GM23338 (cell line): ENCODE data around the gene NFE2. TPM values are rescaled to one million over a fixed set of nuclear protein-coding genes. Genes with fewer than 3 reads are reported as not detected.

ENCODE experiments used
- ATAC-seq: fragments of 200-7000 bp; cut with Tn5 transposase; 3 replicates; pipeline ENCODE4 v1.9.1; 2020
- DNase-seq: peaks from one replicate; pipeline ENCODE4 v3.0.0-alpha.2; 2015; ENCODE audit warnings: low spot score
- H2AFZ ChIP-seq: fragments of 200-600 bp; sonication (generic); 2 replicates; pipeline ENCODE4 v1.8.0; 2016; ENCODE audit warnings: antibody characterized with exemption, mild to moderate bottlenecking, moderate library complexity
- H3F3A ChIP-seq: fragments of 200-600 bp; sonication (generic); replicated peaks from 2 replicates; pipeline ENCODE4 v1.8.0; 2017; ENCODE audit warnings: antibody characterized with exemption, mixed run types, low read depth
- H3K27ac ChIP-seq: fragments of 200-600 bp; sonication (generic); 2 replicates; pipeline ENCODE4 v1.6.1; 2016; ENCODE audit warnings: low read depth
- H3K27me3 ChIP-seq: fragments of 200-600 bp; sonication (generic); 2 replicates; pipeline ENCODE4 v1.8.0; 2016; ENCODE audit warnings: mild to moderate bottlenecking, mixed run types, moderate library complexity; ENCODE audit not compliant: insufficient read depth
- H3K36me3 ChIP-seq: fragments of 200-600 bp; sonication (generic); 2 replicates; pipeline ENCODE4 v1.8.0; 2016; ENCODE audit warnings: mild to moderate bottlenecking; ENCODE audit not compliant: insufficient read depth
- H3K4me1 ChIP-seq: fragments of 200-600 bp; sonication (generic); 2 replicates; pipeline ENCODE4 v1.8.0; 2016; ENCODE audit warnings: mild to moderate bottlenecking, moderate library complexity; ENCODE audit not compliant: insufficient read depth
- H3K4me2 ChIP-seq: fragments of 200-600 bp; sonication (generic); 2 replicates; pipeline ENCODE4 v1.7.1; 2017; ENCODE audit warnings: mixed run types
- H3K4me3 ChIP-seq: fragments of 200-600 bp; sonication (generic); 2 replicates; pipeline ENCODE4 v1.6.1; 2016; ENCODE audit warnings: mixed run types
- H3K79me2 ChIP-seq: fragments of 200-600 bp; sonication (generic); replicated peaks from 2 replicates; pipeline ENCODE4 v1.8.0; 2017; ENCODE audit warnings: mild to moderate bottlenecking; ENCODE audit not compliant: insufficient read depth
- H3K9me2 ChIP-seq: fragments of 200-600 bp; sonication (generic); 2 replicates; pipeline ENCODE4 v1.8.0; 2017; ENCODE audit not compliant: insufficient read depth
- H4K20me1 ChIP-seq: fragments of 200-600 bp; sonication (generic); replicated peaks from 2 replicates; pipeline ENCODE4 v1.8.0; 2017; ENCODE audit warnings: mild to moderate bottlenecking; ENCODE audit not compliant: insufficient read depth
- H3K27ac Mint-ChIP-seq: 2 replicates; pipeline ENCODE4 v1.8.0; 2020; ENCODE audit warnings: inconsistent platforms, mild to moderate bottlenecking, moderate library complexity, mixed read lengths
- H3K27me3 Mint-ChIP-seq: 3 replicates; pipeline ENCODE4 v1.8.0; 2022; ENCODE audit warnings: low read depth, mild to moderate bottlenecking, moderate library complexity, mixed read lengths, inconsistent platforms; ENCODE audit not compliant: insufficient read depth, poor library complexity
- H3K36me3 Mint-ChIP-seq: 3 replicates; pipeline ENCODE4 v1.8.0; 2021; ENCODE audit warnings: low read depth, mild to moderate bottlenecking, inconsistent platforms, moderate library complexity, mixed read lengths
- H3K4me1 Mint-ChIP-seq: 3 replicates; pipeline ENCODE4 v1.8.0; 2020; ENCODE audit warnings: mild to moderate bottlenecking, inconsistent platforms, mixed read lengths
- H3K4me3 Mint-ChIP-seq: 3 replicates; pipeline ENCODE4 v1.8.0; 2021; ENCODE audit warnings: moderate library complexity, mild to moderate bottlenecking, inconsistent platforms, mixed read lengths
- H3K9me3 Mint-ChIP-seq: 3 replicates; pipeline ENCODE4 v1.8.0; 2020; ENCODE audit warnings: moderate library complexity, mild to moderate bottlenecking, inconsistent platforms, mixed read lengths
- ETS1 ChIP-seq: IDR thresholded peaks from 2 replicates; pipeline ENCODE4 v1.6.1; 2016; ENCODE audit warnings: antibody characterized with exemption
- NANOG ChIP-seq: IDR thresholded peaks from 2 replicates; pipeline ENCODE4 v1.6.1; 2016; ENCODE audit warnings: antibody characterized with exemption, borderline replicate concordance
- POLR2AphosphoS5 ChIP-seq: IDR thresholded peaks from 2 replicates; pipeline ENCODE4 v1.6.1; 2016; ENCODE audit warnings: antibody characterized with exemption, low read depth
- ZNF114 ChIP-seq: fragments of 250-450 bp; sonication (Bioruptor Pico); IDR thresholded peaks from 2 replicates; pipeline ENCODE4 v1.5.0; 2020; ENCODE audit warnings: mild to moderate bottlenecking, moderate library complexity
- ZNF462 ChIP-seq: fragments of 250-450 bp; sonication (Bioruptor Pico); IDR thresholded peaks from 2 replicates; pipeline ENCODE4 v1.5.0; 2020; ENCODE audit warnings: mild to moderate bottlenecking, moderate library complexity
- polyA plus RNA-seq: library from polyadenylated mRNA; unstranded; fragments of >200 nt; fragmentation: Nextera tagmentation; extraction: Ambion mirVana; gene quantifications from 2 replicates; pipeline ENCODE4 v1.2.1, GENCODE V29; 2016
- total RNA-seq: library from RNA; depleted of rRNA; stranded (reverse); fragments of >200 nt; shearing (Covaris generic); gene quantifications from 2 replicates; pipeline ENCODE4 v1.2.3, GENCODE V29; 2014

NFE2 gene
- total and polyA plus RNA-seq, 2 experiments from 2014 or later: 1.3 to 1.8 TPM

- Histone ChIP-seq H3F3A (peaks cover 69% of the 10 kb centered on the region), H3K4me2 (no peak overlapping the region), H3K4me3 (no peak overlapping the region), H2AFZ (no peak overlapping the region), H3K27ac (peak overlapping the region; percentile 85), H3K79me2 (peaks cover 27% of the 10 kb centered on the region), H3K4me1 (peaks cover 15% of the 10 kb centered on the region), H4K20me1 (peaks cover 28% of the 10 kb centered on the region; the same call in 1 of the 2 replicates), H3K36me3 (peaks cover 35% of the 10 kb centered on the region), H3K27me3 (no peaks in the 10 kb centered on the region), H3K9me2 (no peaks in the 10 kb centered on the region)
- H3K36me3 Mint-ChIP-seq: no peaks in the 10 kb centered on the region; the same call in 2 of the 3 replicates
- H3K27ac Mint-ChIP-seq: no peak overlapping the region; the same call in 1 of the 2 replicates
- peak; percentile 17 for ATAC-seq
- H3K9me3 Mint-ChIP-seq: peaks cover under 1% of the 10 kb centered on the region; the same call in 1 of the 3 replicates
- peaks cover 25% of the 10 kb centered on the region for H3K27me3 Mint-ChIP-seq
- no peak overlapping the region for H3K4me3 Mint-ChIP-seq
- DNase-seq: peak; percentile 32
- H3K4me1 Mint-ChIP-seq: peaks cover 30% of the 10 kb centered on the region
- TF ChIP-seq POLR2AphosphoS5 (peak; percentile 68; the same call in 1 of the 2 replicates), ZNF114 (CRISPR knock-in tag) (no peak)
Measured at GRCh38 chr12:54287261-54288157, 13.3 kb downstream of the NFE2 start.

- peak overlapping the region; percentile 85 for H3K27ac Mint-ChIP-seq
- no peaks in the 10 kb centered on the region for H3K9me2 ChIP-seq
- H3K27me3 Mint-ChIP-seq: peaks cover 22% of the 10 kb centered on the region
- H3K27ac ChIP-seq: peak overlapping the region; percentile 85
- DNase-seq (peak; percentile 15), ATAC-seq (peak; percentile 3)
- H3K4me1 Mint-ChIP-seq: peaks cover 34% of the 10 kb centered on the region
- peaks cover 39% of the 10 kb centered on the region for H3K79me2 ChIP-seq
- H3K36me3 ChIP-seq: peaks cover 47% of the 10 kb centered on the region
- TF ChIP-seq POLR2AphosphoS5: peak; percentile 14
- no peak for TF ChIP-seq ZNF462 (CRISPR knock-in tag)
- TF ChIP-seq NANOG: no peak
- TF ChIP-seq ETS1: no peak
- TF ChIP-seq ZNF114 (CRISPR knock-in tag): no peak
- no peak overlapping the region for H3K4me3 ChIP-seq
- H3K27me3 ChIP-seq: no peaks in the 10 kb centered on the region
- peaks cover 5% of the 10 kb centered on the region; the same call in 1 of the 3 replicates for H3K9me3 Mint-ChIP-seq
- H4K20me1 ChIP-seq: peaks cover 40% of the 10 kb centered on the region; the same call in 1 of the 2 replicates
- H3F3A ChIP-seq: peaks cover 80% of the 10 kb centered on the region
- H2AFZ ChIP-seq: no peak overlapping the region
- H3K4me1 ChIP-seq: peaks cover 22% of the 10 kb centered on the region
- peak overlapping the region; percentile 29; the same call in 2 of the 3 replicates for H3K4me3 Mint-ChIP-seq
- 0 out of 2 replicates have a peak overlapping the region, but pooled peaks have one; percentile 17 for H3K4me2 ChIP-seq
- H3K36me3 Mint-ChIP-seq: no peaks in the 10 kb centered on the region; the same call in 2 of the 3 replicates
Measured at GRCh38 chr12:54286042-54287030, 14.5 kb downstream of the NFE2 start.
